Measurements from ENCODE around the gene ADA.

Gene ADA

DNA sequence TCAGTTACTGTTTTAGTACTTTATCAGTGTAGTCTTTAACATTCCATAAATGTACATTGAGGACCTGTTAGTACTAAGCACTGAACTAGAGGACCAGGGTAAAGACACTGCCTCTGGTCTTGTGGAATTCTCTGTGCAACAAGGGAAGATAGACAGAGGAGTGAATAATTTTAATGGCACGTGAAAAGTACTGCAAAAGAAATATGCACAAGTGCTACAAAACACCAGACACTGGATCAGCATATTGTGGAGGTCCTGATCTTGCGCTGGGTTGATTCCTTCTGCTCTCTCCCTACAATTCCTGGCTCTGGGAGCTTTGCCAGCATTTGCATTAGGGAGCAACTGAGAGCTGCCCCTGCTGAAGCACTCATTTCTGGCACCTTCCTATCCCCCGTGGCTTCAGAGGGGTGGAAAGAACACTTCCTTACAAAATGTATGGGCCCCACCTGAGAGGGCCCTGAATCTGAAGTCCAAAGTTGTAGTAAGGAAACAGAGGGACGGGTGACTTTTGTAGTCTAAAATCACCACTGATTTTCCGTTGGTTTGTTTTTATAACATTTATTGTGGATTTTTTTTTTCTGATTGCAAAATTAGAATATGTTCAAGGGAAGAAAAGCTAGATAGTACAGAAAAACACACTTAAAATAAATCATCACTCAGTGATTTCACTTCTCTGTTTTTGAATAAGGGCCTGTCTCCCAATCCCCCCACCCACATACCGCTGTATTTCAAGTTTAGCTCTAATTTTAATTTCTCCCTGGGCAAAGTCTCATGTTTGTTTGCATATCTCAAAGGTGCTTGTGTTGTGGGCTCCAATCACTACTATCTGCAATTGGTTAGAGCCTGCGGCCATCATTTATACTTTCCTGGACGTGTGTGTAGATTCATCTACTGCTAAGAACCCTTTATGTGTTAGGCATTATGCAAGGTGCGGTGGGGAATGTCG is 64.2 kb downstream of the ADA start:
- no peak overlapping the region for H3K27ac ChIP-seq
- TF ChIP-seq, protein P1, sequence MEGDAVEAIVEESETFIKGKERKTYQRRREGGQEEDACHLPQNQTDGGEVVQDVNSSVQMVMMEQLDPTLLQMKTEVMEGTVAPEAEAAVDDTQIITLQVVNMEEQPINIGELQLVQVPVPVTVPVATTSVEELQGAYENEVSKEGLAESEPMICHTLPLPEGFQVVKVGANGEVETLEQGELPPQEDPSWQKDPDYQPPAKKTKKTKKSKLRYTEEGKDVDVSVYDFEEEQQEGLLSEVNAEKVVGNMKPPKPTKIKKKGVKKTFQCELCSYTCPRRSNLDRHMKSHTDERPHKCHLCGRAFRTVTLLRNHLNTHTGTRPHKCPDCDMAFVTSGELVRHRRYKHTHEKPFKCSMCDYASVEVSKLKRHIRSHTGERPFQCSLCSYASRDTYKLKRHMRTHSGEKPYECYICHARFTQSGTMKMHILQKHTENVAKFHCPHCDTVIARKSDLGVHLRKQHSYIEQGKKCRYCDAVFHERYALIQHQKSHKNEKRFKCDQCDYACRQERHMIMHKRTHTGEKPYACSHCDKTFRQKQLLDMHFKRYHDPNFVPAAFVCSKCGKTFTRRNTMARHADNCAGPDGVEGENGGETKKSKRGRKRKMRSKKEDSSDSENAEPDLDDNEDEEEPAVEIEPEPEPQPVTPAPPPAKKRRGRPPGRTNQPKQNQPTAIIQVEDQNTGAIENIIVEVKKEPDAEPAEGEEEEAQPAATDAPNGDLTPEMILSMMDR (conservative IDR thresholded peaks at IDR 0.05) = no peak

DNA sequence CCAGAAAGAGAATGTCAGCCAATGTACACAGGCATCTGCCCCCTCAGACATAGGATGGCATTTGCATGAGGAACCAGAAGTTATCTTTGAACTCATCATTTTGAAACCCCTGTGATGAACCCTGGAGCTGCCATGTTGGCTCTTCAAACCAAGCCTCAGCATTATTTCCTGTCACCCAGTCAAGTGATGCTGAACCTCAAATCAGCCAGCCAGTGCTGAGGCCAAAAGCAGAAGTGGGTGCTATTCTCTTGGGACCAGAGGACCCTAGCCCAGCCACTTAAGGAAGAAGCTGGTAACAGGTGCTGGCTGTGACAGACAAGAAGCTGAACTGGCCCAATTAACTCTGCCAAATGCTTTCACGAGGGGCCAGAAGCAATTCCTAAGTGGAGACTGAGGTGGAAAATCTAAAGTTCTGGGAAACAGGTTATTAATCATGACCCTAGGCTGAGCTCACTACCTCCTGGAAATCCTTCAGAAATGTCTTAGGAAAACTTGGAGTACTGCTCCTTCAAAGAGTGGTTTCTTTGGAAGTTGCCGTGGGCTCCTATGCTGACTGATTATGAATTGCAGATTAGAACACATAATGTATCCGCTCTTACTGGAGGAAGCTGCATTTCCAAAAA is 65.1 kb downstream of the ADA start:
- no peak overlapping the region for H3K27ac ChIP-seq
- TF ChIP-seq, protein P1 (conservative IDR thresholded peaks at IDR 0.05) = no peak

DNA sequence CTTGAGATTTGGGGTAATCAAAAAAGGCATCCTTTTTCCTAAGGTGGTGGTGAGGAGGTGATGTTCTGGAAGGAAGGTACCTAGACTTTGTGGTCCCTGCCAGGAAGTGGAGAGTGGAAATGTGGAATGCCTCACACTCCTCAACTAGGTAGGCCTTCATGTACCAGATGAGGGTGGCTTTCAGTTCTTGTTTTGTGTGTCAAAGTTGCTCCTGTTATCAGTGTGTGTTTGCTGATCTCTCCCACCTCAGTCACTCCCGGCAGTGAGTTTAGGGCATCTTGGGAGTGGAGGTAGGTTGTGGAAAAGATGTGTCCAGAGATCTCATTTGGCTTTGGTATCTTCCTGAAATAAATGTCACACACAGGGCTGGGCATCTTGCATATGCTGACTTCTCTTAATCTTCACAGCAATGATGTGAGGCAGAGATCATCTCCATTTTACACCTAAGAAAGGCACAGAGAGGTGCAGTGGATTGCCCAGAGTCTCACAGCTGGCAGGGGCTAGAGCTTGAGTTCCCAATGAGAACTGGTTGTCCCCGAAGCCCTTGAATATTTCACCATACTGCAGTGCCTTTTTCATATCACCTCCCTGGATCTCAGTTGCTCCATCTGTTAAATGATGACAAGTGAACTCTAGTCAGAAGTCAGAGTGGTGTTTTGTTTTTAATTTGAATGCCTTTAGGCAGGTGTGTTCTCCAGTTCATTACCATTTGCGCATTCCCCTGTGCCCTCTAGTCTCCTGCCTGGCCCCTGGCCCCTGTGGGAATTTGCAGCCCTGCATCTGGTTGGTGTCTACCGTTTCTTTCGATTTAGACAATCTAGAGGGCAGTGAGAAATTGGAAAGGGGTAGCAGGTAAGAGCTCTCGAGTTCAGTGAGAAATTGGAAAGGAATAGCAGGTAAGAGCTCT is 66.2 kb downstream of the ADA start:
- TF ChIP-seq, protein P1 (conservative IDR thresholded peaks at IDR 0.05) = no peak
- H3K27ac ChIP-seq = no peak overlapping the region

DNA sequence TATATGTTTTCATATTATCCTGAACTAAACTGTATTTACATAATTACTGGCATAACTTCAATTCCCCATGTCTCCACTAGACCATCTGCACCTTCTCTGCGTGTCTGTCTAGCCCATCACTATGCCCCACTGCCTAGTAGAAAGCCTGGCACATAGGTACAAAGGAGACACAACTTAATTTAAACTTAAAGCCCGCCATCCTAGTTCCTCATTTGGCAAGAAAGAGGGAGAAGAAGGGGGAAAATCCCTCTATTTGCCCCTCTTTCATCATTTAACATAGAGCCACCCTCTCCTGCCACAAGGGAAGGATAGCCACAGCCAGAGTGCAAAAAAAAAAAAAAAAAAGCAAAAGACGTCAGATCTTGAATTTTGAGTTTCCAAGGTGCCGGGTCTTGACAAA is 67.3 kb downstream of the ADA start:
- TF ChIP-seq, protein P1 (conservative IDR thresholded peaks at IDR 0.05) = no peak
- no peak overlapping the region for H3K27ac ChIP-seq

DNA sequence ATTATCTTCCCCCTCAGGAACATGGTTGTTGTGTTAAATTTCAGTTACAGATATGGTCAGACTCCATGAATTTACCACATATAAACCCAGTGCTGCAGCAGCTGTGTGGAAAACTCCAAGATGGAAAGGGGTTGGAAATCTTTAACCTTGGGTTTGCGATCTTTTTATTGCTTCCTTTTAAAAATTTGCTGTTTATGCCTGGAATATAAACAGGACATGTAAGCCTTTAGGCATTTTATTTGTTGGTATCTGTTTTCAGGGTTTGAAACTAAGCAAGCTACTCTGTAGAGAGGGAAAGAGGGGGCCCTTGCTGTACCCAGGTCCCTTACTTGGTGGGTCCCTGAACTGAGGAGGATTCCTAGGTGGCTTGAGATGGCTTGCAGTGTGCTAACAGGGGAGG is 68.3 kb downstream of the ADA start:
- peak overlapping the region; percentile 55; the same call in 1 of the 2 replicates for H3K27ac ChIP-seq
- TF ChIP-seq, protein P1 (conservative IDR thresholded peaks at IDR 0.05) = no peak

DNA sequence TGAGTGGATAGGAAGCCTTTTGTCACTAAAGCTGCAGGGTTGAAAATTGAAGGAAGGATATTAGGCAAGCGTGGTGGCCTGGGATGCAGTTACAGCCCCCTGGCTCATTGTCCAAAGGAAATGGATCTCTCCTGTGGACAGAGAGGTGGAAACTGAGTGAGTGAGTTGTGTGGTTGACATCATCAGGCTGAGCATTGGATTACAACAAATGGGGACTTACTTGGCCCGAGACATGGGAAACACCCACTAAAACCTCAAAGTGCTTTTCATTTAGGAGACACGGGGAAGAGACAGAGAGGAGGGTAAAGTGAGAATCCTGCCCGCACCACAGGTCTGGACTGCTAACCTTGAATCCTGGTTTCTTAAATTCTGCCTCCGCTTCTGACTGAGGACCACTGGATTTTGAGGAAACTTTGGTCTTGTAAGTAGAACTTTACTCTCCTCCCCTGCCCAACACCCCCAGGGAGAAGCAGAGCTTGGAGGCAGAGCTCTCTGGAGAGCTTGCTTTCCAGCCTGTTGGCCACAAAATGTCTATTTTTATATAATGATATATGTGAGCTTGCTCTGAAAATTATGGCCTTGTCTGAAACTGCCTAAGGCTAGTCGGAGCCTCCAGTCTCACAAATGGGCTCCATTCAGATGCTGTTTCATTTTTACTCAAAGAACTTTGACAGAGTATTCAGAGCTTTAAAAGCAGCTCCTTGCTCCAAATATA is 69.0 kb downstream of the ADA start, which contains the start of gene PKIG:
PKIG (plus strand) TSS at position 269 of the 715 bp plus-strand sequence. CDS start 31,978 bp downstream, outside the sequence.
- peak within 1 kb of the TSS; percentile 55; the same call in 1 of the 2 replicates for H3K27ac ChIP-seq
- TF ChIP-seq, protein P1 (conservative IDR thresholded peaks at IDR 0.05) = no peak
